GM18858 (cell line): ENCODE results near the gene RDH5.

Source experiments
- ATAC-seq: cut with Tn5 transposase; IDR thresholded peaks from one replicate; pipeline ENCODE4 v1.9.1; 2021; ENCODE audit not compliant: unreplicated experiment

Gene RDH5

DNA sequence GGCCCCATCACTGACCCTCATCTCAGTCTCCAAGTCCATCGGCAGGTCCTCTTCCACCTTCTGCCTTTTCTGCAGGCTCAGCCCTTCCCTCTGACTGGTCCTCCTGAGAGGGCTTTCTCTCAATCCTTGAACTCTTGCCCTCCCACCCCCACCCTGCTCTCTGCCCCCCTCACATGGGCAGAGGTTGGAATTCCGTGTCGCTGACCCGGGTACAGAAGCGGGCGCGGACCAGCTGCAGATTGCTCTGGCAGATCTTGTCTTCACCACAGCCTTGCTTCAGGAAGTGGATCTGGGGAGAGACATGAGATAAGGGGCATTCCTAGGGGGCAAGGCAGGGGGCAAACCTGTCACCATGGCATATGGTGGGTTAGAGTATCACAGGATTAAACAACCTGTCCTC lies 24.8 kb upstream of the RDH5 start:
- no peak for ATAC-seq

DNA sequence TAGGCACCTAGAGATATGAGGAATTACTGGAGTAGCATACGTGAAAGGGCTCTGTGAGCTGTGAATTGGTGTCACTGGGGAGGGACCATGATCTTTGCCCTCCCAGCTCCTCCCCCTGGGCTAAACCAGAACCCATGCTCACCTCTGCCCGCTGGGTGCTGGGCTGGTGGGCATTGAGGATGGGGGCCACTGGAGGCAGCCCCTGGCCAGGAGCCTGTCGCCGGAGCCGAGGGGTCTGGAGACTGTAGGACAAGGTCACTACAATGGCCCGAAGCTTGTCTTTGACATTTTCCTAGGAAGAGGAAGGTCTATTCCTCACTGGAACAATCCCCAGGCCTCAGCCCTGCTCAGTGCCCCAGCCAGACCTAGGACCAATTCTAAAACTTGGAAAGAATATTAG lies 24.1 kb upstream of the RDH5 start:
- ATAC-seq, result no peak

DNA sequence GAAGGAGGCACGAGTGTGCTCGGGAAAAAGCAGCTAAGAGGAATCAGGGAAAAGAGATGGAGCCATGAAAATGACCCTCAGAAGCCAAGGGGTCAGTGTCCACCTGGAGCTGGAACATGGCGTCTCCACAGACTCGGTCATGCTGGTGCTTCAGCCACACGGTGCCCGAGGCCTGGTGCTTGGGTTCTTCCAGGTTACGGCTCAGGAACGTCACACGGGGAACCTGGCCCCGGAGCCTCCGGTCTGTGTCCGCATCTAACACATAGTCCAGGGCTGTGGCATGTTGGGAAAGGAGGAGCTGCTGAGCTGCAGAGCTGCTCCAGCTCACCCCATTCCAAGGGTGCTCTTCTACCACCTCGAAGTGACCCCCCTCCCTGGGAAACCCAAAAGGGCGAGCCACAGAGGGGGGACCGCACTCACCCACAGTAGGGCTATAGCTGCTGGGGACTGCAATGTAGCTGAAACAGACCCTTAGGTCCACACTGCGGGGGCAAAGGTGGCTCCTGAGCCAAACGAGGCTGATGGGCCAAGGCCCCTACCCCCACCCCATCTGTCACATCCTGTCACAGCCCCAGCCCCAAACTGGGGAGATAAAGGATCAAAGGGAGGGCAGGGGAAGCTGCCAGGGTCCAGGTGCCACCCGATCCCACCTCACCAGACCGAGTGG lies 23.3 kb upstream of the RDH5 start:
- no peak for ATAC-seq

DNA sequence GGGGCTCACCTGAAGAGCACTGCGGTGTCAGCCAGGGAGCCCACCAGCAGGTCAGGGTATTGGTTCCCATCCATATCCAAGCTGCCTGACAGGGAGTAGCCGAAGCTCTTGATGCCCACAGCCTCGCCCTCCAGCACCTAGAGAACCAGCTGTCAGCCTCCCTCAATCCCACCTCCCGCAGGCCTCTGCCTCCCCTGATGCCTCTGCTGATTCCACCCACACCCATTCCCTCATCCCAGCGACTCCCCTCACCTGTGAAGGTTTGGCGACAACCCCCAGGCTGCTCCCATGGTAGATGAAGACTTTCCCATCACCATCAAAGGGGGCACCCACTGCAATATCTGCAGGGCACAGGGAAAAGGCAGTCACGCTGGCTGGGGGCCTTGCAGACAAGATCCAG lies 22.5 kb upstream of the RDH5 start:
- no peak for ATAC-seq

DNA sequence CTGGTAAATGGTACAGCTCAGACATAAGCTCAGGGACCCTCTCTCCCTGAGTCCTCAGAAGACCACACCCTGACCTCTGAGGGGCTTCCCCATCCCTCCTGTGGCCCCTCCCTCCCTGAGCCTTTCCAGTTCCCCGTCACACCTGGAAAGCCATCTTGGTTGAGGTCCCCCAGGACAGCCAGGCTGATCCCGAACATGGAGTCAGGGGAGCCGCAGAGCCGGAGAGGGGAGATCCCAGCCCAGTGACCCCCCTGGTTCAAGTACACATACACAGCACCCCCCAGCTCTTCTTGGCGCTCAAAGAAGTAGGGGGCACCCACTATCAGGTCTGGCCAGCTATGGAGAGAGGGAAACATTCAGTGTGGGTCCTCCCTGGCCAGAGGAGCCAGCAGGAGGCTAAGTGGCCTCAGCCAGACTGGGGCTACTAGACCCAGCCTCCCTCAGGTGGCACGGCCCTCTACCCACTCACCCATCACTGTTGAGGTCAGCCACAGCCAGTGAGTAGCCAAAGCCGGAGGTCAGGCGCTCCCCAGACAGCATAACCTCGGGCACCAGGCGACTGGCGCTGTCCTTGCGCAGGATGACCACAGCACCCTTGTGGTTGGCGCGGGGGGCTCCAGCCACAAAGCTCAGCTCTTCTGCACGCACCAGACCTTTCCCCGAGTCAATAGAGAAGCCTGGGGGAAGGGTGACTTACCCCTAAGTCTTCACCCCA lies 21.8 kb upstream of the RDH5 start:
- no peak for ATAC-seq

DNA sequence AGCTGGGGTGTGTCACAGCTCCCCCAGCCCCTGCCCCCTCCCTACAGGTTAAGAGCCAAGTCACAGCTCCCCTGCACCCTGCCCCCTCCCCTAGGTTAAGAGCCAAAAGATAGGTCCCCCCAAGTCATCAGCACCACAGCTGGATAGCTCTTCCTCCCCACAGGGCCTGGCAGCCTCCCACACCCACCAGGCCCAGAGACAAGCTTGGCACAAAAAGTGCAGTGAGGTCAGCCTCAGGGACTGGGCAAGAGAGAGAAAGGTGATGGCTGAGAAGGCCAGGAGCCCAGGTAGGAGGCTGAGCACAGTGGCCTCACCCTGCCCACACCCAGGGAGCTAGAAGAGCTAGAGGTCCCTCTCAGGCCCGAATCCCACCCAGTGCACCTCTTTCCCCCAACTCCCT lies 21.2 kb upstream of the RDH5 start:
- no peak for ATAC-seq

DNA sequence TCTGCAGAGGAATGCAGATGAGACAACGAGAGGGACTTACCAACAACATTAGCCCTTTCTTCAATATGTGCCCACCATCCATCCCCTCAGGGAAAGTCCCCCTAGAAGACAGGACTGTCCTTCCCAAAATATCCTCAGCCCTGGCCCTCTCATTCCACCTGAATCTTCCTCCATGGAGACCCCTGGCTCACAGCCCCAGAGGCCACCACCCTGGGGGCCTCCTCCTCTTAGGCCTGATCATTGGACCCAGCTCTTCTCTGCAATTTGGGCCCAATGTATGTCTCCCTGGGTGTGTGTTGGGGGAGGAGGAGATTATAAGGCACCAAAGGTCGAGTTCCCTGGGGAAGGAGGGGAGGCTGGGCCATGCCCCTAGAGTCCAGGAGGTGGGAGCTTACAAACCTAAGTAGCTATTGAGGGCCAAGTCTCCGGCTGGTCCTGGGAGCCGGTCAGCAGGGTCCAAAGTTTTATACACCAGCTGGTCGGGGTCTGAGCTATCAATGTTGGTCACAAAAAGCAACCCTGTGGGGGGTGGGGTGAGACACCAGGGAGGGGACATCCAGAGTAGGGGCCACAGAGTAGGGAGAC lies 20.6 kb upstream of the RDH5 start:
- no peak for ATAC-seq

DNA sequence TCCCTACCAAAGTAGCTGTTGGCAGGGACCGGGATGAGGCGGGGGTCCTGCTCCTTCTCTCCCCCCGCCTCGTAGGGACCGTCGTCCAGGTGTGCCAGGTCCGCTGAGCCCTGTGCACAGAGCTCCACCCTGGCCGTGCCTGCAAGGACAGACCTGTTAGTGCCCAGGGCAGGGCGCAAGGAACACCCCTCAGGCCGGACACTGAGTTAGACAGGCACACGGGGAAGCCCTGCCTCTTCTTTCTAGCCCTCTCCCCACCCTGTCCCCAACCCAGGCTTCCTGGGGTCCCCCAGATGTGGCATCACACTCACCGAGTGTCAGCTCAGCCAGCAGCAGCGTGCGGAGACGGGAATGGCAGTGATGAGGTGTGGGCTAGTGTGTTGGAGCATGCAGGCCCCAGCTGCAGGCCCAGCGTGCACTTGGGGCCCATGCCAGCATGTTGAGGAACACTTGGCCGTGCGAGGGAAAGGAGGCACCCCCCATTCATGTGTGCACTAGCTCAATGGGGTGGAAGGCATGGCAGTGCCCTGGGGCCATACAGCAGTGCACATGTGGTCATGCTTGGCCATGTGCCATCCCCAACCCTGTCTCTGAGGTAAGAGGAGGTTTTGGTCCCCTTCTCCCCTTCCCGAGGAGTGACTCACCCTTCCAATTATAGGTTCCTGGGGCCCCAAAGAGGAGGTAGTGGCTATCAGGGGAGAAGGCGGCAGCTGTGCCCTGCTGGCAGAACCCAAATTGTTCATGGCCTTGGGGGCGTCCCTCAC lies 19.8 kb upstream of the RDH5 start:
- no peak for ATAC-seq

DNA sequence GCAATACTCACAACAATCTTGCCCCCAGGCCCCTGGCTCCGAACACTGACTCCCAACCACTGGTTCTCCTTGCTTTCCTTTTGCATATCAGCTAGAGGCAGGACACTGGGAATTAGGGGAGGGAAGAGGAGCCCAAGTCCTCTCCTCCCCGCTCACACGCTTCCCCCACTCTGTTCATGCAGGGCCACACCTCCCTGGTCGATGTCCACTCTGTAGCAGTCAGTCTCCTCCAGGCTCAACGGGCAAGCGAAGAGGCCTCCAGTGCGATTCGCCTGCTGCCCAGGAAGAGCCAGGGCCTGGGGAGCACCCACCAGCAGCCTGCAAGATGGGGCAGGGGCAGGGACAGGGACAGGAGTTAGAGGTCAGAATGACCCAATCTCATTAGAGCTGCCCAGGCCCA lies 17.3 kb upstream of the RDH5 start:
- ATAC-seq, result no peak

DNA sequence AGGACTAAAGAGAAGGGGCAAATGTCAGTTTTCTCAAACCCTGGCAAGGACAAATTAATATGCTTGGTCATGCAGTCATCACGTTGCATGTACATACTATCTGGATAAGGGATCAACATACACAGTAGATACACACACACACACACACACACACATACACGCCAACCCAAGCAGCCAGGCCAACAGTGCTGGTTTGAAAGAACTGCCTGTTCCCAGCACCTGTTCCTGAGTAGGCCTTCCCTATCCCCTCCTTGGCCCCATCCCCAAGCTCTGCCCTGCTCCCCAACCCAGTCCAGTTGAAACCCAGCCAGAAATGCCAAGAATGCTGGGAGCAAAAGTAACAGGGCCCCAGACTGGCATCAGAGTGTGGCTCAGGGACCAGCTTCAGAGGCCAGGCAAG lies 16.9 kb upstream of the RDH5 start:
- ATAC-seq, result no peak

DNA sequence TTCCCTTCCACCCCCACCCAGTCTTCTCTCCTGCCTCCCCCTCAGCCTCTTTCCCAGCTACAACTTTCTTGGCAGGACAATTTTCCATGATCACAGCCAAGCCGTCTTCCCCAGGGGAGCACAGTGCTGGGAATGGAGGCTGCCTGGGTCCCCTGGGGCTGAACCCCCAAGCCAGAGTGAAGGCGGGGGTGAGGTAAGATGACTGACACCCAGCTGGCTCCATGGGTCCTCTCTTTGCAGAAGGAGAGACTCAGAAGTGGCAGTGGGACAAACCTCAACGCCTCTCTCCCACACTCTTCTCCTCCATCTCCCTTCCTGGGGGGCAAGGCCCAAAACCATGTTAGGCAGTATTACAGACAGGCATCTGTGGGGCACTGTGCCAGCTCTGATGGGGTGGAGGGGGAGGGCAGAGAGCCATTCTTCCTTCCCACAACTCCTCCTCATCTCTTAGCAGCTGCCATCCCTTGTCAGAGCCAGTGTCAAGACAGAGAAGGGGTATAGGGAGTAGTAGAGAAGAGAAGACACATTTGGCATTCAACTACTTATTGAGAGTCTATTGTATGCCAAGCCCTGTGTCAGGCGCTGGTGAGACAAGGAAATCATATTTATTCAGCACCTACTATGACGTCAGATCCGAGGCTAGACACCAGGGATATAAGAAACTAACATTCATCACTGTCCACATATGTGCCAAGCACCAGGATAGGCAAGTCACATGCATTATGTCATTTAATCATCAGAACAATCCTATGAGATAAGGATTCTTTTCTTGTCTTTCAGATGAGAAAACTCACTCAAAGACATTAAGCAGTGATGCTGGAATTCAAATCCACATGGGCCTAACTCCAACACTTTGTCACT lies 16.1 kb upstream of the RDH5 start:
- ATAC-seq, result no peak

DNA sequence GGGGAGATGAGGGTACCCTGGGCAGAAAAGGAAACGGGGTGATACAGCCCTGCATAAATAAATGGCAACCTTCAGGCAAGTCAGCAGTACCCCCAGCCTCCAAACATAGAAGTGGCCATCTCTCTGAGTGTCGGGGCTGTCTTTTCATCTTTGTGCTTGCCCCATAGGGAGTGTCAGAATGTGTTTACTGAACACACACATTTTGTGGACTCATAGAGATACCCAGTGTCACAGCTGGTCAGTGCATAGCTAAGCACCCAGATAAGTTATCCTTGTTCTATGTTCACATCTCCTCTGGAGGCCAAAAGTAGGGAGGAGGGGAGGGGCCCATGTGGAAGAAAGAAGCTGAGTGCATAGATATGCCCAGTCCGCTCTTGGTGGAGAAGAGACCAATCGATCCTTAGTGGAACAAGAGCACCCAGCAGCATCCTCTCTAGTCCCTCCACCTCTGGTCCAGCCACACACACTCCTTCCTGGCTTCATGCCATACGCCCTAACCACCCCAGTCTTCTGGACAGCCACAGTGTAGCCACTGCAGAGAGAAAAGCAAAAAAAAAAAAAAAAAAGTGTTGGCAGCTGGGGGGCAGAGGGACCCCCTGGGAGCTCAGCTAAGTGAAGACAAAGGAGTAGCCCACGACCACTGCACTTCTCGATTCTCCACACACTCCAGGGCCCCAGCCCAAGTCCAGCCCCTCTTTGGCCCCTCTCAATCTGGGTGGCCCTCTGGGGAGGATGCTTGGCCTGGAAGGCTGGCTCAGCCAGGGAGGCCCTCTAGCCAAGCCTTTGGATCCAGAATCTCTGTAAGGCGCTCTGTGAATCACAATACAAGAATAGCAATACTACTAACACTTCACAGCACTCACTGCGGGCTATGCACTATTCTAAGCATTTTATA lies 15.1 kb upstream of the RDH5 start:
- ATAC-seq, result no peak

DNA sequence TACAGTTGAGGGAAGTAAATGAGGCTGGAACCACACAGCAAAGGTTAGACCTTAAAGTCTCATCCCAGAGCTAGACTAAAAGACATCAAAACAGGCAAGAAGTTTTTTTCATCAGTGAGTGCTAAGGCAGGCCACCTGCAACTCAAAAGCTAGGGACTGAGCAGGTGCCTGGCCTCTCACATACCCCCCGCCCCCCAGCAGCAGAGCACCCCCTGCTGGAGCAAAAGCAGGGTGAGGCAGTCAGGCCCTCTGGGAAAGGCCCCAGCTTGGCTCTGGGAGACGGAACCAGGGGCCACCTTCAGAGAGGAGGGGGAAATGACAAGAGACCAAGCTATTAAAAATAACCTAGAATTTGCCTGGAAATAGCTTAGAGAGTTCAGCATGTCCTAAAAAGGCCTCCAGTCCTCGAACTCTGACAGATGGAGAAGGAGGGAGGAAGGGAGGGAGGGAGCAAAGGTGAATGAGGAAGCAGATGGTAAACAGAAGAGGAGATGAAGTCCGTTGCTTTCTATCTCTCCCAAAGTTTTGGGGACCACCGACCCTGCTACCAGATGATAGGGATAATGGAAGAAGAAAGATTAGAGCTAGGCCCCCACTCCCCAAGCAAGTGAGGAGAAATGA lies 14.3 kb upstream of the RDH5 start:
- ATAC-seq, result no peak

DNA sequence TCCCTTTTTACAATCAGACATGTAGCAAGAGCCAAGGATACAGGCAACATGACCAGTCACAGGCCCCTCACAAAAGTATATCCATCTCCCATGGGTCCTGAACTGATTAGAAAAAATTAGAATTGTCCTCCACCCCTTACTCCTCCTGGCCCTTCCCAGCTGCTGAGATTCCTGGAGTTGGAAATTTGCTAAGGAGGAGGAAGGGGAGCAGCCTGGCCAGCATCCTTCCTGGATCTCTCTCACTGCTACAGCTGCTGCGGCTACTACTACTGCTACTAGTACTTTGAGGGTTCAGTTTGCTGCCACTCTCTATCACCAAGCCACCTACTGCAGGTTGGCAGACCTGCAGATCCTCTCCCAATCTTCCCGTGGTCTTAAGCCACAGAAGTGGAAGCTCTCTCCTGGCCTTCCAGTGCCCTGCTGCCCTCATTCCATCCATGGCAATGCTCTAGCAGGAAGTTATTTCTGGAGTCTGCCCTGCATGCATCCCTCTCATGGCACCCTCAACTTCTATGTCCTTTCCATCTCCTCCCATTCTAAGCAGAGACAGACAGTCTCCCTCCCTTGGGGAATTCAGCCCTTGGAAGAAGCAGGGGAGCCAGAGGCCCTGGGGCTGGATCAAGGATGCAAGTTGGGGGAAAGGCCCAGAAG lies 13.5 kb upstream of the RDH5 start:
- ATAC-seq, result no peak

DNA sequence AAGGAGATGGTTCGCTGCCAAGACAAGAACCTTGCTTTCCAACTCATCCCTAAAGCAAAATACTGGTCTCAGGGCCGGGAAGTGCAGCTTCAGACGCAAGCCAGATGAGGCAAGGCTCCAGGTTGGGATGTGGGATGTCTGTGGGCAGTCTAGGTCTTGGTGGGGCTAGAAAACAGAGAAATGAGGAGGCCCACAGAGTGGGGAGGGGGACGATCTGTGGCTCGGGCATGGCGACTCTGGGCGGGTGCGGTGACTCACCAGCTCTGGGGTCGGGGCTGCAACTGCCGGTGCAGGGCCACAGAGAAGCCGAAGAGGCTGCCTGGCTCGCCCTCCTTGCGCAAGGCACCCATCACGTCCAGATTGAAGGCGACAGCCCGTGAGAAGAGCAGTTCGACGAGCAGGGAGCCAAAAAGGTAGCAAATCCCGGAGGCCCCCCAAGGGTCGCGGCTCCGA lies 12.9 kb upstream of the RDH5 start:
- ATAC-seq, result no peak

DNA sequence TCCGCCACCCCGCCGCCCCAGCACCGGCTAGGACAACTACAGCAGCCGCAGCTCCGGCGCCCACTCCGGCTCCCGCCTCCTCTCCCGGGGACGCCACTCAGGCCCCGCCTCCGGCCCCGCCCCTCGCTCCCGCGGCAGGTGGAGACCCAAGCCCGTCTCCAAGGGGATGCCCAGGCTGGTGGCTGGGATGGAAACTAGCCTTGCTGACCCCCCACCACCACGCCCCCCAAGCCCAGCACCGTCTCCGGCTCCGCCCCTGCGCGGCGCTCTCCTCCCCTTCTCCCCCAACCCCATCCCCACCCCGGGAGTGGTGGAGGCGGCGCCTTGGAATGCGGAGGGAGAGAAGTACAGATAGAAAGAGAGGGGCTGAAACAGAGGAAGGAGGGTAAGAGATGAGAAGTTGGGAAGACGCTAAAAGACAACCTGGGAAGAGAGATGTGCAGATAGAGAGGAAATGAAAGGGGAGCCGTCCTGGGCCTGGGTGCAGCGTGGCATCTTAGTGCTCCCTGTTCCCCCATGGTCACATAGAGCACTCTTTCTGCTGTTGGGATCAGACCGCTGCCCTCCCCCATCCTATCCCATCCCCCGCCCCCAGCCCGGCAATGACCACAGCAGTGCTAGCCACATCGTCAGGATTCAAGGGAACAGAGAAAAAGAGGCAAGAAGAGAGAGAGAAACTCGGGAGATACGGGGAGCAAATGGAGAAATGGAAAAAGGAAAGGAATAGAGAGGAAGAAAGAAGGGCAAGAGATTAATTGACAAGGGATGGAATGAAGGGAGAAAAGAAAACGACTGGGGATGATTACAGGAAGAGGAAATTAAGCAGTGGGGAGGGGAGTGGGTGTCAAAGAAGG lies 12.1 kb upstream of the RDH5 start, which contains the start of gene ITGA7:
Gene ITGA7, minus strand, starts transcription at position 64 of the 854 bp plus-strand sequence. CDS start 222 bp downstream, outside the sequence.
- ATAC-seq, result no peak

DNA sequence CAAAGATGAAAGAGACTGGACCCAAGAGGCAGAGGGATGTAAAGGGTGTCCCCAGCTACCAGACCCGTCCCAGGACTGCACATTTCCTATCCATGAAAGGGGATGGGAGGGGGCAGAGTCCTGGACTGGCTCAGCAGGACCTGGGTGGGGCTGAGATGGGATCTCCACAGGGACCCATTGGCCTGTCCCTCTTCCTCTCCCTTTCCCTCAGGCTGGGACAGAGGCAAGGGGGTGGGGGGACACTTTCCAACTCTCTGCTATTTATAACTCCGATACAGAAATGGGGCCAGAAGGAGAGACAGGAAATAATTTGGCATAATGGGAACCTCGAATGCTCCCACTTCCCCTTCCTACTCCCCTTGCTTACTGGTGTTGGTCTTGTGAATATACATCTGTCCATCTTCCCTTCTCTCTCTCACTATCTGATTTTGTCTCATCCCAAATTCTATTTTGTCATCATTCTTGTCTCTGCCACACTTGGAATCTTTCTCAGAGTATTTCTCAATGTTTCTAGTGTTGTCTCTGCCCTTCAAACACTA lies 11.4 kb upstream of the RDH5 start:
- no peak for ATAC-seq
